ENCODE data around the gene SLC22A12.

Gene SLC22A12

DNA sequence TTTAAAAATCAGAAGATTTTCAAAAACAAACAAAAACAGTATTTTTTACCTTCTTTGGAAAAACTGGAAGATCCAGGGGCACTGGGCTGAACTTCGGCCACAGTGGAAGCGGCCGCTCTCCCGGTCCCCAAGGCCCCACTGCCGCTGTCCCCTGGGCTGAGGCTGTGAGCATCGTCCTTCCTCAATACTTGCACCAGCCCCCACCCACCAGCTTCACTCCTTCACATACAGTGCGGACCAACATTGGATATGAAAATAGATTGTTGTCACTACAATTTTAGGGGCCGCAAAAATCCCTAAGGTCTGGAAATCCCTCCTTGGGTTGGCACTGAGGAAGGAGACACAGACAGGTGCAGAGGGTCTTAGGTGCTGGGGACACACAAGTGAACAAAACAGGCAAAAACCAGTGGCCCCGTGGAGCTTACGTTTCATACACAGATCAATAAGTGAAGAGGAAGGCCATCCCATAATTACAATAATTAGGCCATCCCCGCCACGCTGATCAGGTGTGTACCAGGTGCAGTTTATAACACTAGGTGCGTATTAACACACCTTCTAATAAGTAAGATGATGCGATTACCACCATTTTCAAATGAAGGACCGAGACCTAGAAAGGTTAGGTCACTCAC lies 28.2 kb upstream of the SLC22A12 start:
- Histone ChIP-seq H3K23ac (ENCODE audit: low read depth, low read length, poor library complexity) (no peak overlapping the region), H2BK15ac (ENCODE audit: low read length) (no peak overlapping the region), H3K27me3 (ENCODE audit: control insufficient read depth in 3 of 3, insufficient read depth in 3 of 3, low read depth in 1 of 3, low read length in 3 of 3) (no peaks in the 10 kb centered on the region), H3K14ac (ENCODE audit: low read length) (no peak overlapping the region), H4K91ac (ENCODE audit: low read depth, low read length, poor library complexity) (no peak overlapping the region), H2BK12ac (ENCODE audit: low read length) (no peak overlapping the region), H3K9ac (ENCODE audit: low read depth, low read length, poor library complexity) (no peak overlapping the region), H2BK5ac (ENCODE audit: low read length) (no peak overlapping the region), H3K36me3 (replicated peaks in 1 of 2; ENCODE audit: control insufficient read depth in 2 of 2, insufficient read depth in 2 of 2, low read length in 2 of 2) (no peaks in the 10 kb centered on the region), H4K8ac (ENCODE audit: low read depth, low read length) (no peak overlapping the region), H3K4me1 (ENCODE audit: control insufficient read depth in 2 of 2, insufficient read depth in 1 of 2, low read depth in 1 of 2, low read length in 2 of 2) (peaks cover 20 to 43% of the 10 kb centered on the region in 2 donors), H2BK120ac (ENCODE audit: low read depth, low read length) (no peak overlapping the region), H3K4me3 (ENCODE audit: low read length in 2 of 2) (no peak overlapping the region), H3K4me2 (ENCODE audit: insufficient read depth, low read length, poor library complexity, severe bottlenecking) (no peak overlapping the region), H3K27ac (replicated peaks; ENCODE audit: low read length) (no peak overlapping the region), H2AFZ (ENCODE audit: low read length) (no peak overlapping the region), H3K4ac (ENCODE audit: low read length) (no peak overlapping the region), H2AK5ac (ENCODE audit: low read depth, low read length) (no peak overlapping the region), H3K9me3 (replicated peaks in 1 of 2; ENCODE audit: control insufficient read depth in 2 of 2, insufficient read depth in 1 of 2, low read depth in 1 of 2, low read length in 2 of 2) (no peaks in the 10 kb centered on the region), H3K18ac (ENCODE audit: low read length) (no peak overlapping the region), H3K79me1 (ENCODE audit: low read depth, low read length) (no peaks in the 10 kb centered on the region)
- DNase-seq (ENCODE audit: low spot score) = no peak
- WGBS, 2 donors (ENCODE audit: extremely low coverage in 2 of 2, insufficient read length in 2 of 2, insufficient replicate concordance in 1 of 2) = no CpG with 5 or more reads among the region's 15 CpGs

DNA sequence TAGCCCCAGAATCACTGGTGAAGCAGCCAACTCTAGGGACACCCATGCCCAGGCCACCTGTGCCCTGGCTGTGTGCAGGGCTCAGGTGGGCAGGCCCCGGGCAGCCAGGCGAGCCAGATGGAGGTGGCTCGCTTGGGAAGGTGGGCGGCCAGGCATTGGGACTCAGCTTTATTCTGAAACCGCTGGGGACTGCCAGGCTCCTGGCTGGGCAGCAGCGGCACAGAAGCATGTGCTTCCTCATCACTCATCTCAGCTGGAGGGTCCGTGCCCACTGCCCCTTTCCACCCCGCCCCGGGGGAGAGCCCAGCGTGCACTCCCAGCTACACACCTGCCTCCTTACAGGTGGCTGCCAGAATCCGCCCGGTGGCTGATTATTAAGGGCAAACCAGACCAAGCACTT lies 27.1 kb upstream of the SLC22A12 start:
- peaks cover 20 to 35% of the 10 kb centered on the region in 2 donors for H3K4me1 ChIP-seq (ENCODE audit: control insufficient read depth in 2 of 2, insufficient read depth in 1 of 2, low read depth in 1 of 2, low read length in 2 of 2)
- no CpG with 5 or more reads among the region's 12 CpGs for WGBS, 2 donors (ENCODE audit: extremely low coverage in 2 of 2, insufficient read length in 2 of 2, insufficient replicate concordance in 1 of 2)
- H2BK120ac ChIP-seq (ENCODE audit: low read depth, low read length) = no peak overlapping the region

DNA sequence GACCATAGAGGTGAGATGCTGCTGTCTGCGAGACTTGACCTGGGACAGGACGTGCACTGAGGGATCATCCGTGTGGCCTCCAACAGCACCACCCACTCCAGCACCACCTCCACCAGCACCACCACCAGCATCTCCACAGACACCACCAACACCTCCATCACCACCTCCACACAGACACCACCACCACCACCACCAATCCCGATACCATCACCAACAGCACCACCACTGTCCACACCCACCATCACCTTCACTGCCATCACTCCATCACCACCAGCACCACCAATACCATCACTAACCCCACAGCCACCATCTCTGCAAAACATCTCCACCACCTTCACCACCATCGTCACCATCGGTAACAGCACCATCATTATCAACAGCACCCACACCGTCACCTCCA lies 26.6 kb upstream of the SLC22A12 start:
- Histone ChIP-seq H3K4ac (ENCODE audit: low read length) (no peak overlapping the region), H2AK5ac (ENCODE audit: low read depth, low read length) (no peak overlapping the region), H3K4me1 (ENCODE audit: control insufficient read depth in 2 of 2, insufficient read depth in 1 of 2, low read depth in 1 of 2, low read length in 2 of 2) (peaks cover 20 to 34% of the 10 kb centered on the region in 2 donors), H3K4me3 (ENCODE audit: low read length in 2 of 2) (peak overlapping the region in 1 of 2 donors; percentile 41), H2AFZ (ENCODE audit: low read length) (no peak overlapping the region), H3K79me1 (ENCODE audit: low read depth, low read length) (no peaks in the 10 kb centered on the region), H4K91ac (ENCODE audit: low read depth, low read length, poor library complexity) (no peak overlapping the region), H2BK15ac (ENCODE audit: low read length) (peak overlapping the region; percentile 91), H3K18ac (ENCODE audit: low read length) (no peak overlapping the region), H3K9me3 (replicated peaks in 1 of 2; ENCODE audit: control insufficient read depth in 2 of 2, insufficient read depth in 1 of 2, low read depth in 1 of 2, low read length in 2 of 2) (no peaks in the 10 kb centered on the region), H3K27me3 (ENCODE audit: control insufficient read depth in 3 of 3, insufficient read depth in 3 of 3, low read depth in 1 of 3, low read length in 3 of 3) (no peaks in the 10 kb centered on the region), H3K23ac (ENCODE audit: low read depth, low read length, poor library complexity) (no peak overlapping the region), H3K36me3 (replicated peaks in 1 of 2; ENCODE audit: control insufficient read depth in 2 of 2, insufficient read depth in 2 of 2, low read length in 2 of 2) (no peaks in the 10 kb centered on the region), H2BK120ac (ENCODE audit: low read depth, low read length) (no peak overlapping the region), H3K14ac (ENCODE audit: low read length) (no peak overlapping the region), H2BK12ac (ENCODE audit: low read length) (peak overlapping the region; percentile 31), H4K8ac (ENCODE audit: low read depth, low read length) (no peak overlapping the region), H3K27ac (replicated peaks; ENCODE audit: low read length) (no peak overlapping the region), H3K4me2 (ENCODE audit: insufficient read depth, low read length, poor library complexity, severe bottlenecking) (no peak overlapping the region), H3K9ac (ENCODE audit: low read depth, low read length, poor library complexity) (peak overlapping the region; percentile 53), H2BK5ac (ENCODE audit: low read length) (no peak overlapping the region)
- no peak for DNase-seq (ENCODE audit: low spot score)
- 100% methylated on average over 2 of the region's 7 CpGs; no CpG with 5 or more reads in 1 of the 2 donors for WGBS, 2 donors (ENCODE audit: extremely low coverage in 2 of 2, insufficient read length in 2 of 2, insufficient replicate concordance in 1 of 2)

More for the DNA sequence above, 27.1 kb upstream of the SLC22A12 start:
- H3K27ac ChIP-seq (replicated peaks; ENCODE audit: low read length) = no peak overlapping the region
- no peak overlapping the region for H4K91ac ChIP-seq (ENCODE audit: low read depth, low read length, poor library complexity)
- no peak overlapping the region for H3K23ac ChIP-seq (ENCODE audit: low read depth, low read length, poor library complexity)
- no peaks in the 10 kb centered on the region for H3K9me3 ChIP-seq (replicated peaks in 1 of 2; ENCODE audit: control insufficient read depth in 2 of 2, insufficient read depth in 1 of 2, low read depth in 1 of 2, low read length in 2 of 2)
- no peak overlapping the region for H3K4me2 ChIP-seq (ENCODE audit: insufficient read depth, low read length, poor library complexity, severe bottlenecking)
- H3K9ac ChIP-seq (ENCODE audit: low read depth, low read length, poor library complexity) = no peak overlapping the region
- H3K27me3 ChIP-seq (ENCODE audit: control insufficient read depth in 3 of 3, insufficient read depth in 3 of 3, low read depth in 1 of 3, low read length in 3 of 3) = no peaks in the 10 kb centered on the region
- no peak overlapping the region for H3K14ac ChIP-seq (ENCODE audit: low read length)
- H3K18ac ChIP-seq (ENCODE audit: low read length) = no peak overlapping the region
- no peak for DNase-seq (ENCODE audit: low spot score)
- peak overlapping the region; percentile 30 for H2BK12ac ChIP-seq (ENCODE audit: low read length)
- peak overlapping the region; percentile 6 for H2AK5ac ChIP-seq (ENCODE audit: low read depth, low read length)
- H2BK15ac ChIP-seq (ENCODE audit: low read length) = no peak overlapping the region
- H3K36me3 ChIP-seq (replicated peaks in 1 of 2; ENCODE audit: control insufficient read depth in 2 of 2, insufficient read depth in 2 of 2, low read length in 2 of 2) = no peaks in the 10 kb centered on the region
- no peak overlapping the region for H3K4ac ChIP-seq (ENCODE audit: low read length)
- no peak overlapping the region for H2BK5ac ChIP-seq (ENCODE audit: low read length)
- H4K8ac ChIP-seq (ENCODE audit: low read depth, low read length) = no peak overlapping the region
- H3K4me3 ChIP-seq (ENCODE audit: low read length in 2 of 2) = no peak overlapping the region
- no peak overlapping the region for H2AFZ ChIP-seq (ENCODE audit: low read length)
- H3K79me1 ChIP-seq (ENCODE audit: low read depth, low read length) = no peaks in the 10 kb centered on the region

DNA sequence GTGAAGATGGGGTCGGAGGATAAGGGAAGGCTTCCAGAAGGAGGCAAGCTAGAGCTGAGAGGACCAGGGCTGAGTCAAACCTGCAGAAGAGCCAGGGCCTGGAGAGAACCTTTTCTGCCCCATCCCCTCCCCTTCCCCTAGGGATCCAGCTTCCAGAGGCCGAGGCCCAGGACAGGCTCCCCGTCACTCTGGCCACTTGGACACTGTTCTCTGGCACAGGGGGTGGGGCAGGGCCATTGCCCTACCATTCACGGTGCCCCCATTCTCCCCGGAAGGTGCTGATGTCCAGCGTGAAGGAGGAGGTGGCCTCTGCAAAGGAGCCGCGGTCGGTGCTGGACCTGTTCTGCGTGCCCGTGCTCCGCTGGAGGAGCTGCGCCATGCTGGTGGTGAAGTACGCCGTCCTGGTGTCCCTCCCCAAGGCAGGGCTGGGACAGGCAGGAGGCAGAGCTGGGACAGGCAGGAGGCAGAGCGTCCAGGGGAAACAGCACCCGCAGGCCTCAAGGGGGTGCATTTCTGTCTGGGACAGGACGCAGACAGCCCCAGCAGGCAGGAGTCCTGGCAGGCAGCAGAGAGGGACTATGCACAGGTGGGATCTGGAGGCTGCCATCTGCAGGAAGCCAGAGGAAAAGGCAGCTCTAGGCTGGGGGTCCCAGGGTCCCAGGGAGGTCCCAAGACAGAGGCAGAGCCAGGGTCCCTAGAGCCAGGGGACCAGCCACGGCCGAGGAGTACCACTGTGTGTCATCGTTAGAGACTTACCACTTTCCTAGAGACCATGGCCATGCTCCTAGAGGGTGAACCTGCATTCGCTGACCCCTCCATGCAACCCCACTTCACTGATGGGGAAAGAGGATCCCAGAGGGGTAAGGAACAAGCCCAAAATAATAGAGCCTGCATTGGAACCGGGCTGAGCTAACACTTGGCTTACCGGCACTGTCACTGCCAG lies 25.8 kb upstream of the SLC22A12 start:
- peak overlapping the region; percentile 96 for H2BK12ac ChIP-seq (ENCODE audit: low read length)
- no peaks in the 10 kb centered on the region for H3K27me3 ChIP-seq (ENCODE audit: control insufficient read depth in 3 of 3, insufficient read depth in 3 of 3, low read depth in 1 of 3, low read length in 3 of 3)
- no peaks in the 10 kb centered on the region for H3K36me3 ChIP-seq (replicated peaks in 1 of 2; ENCODE audit: control insufficient read depth in 2 of 2, insufficient read depth in 2 of 2, low read length in 2 of 2)
- no peak for DNase-seq (ENCODE audit: low spot score)
- H4K91ac ChIP-seq (ENCODE audit: low read depth, low read length, poor library complexity) = peak overlapping the region; percentile 13
- H3K79me1 ChIP-seq (ENCODE audit: low read depth, low read length) = no peaks in the 10 kb centered on the region
- H4K8ac ChIP-seq (ENCODE audit: low read depth, low read length) = peak overlapping the region; percentile 98
- H3K14ac ChIP-seq (ENCODE audit: low read length) = peak overlapping the region; percentile 73
- H3K4me1 ChIP-seq (ENCODE audit: control insufficient read depth in 2 of 2, insufficient read depth in 1 of 2, low read depth in 1 of 2, low read length in 2 of 2) = peaks cover 15 to 26% of the 10 kb centered on the region in 2 donors
- peak overlapping the region; percentile 95 for H3K18ac ChIP-seq (ENCODE audit: low read length)
- peak overlapping the region; percentile 93 for H3K4ac ChIP-seq (ENCODE audit: low read length)
- H3K23ac ChIP-seq (ENCODE audit: low read depth, low read length, poor library complexity) = peak overlapping the region; percentile 69
- no peak overlapping the region for H2BK120ac ChIP-seq (ENCODE audit: low read depth, low read length)
- WGBS, 2 donors (ENCODE audit: extremely low coverage in 2 of 2, insufficient read length in 2 of 2, insufficient replicate concordance in 1 of 2) = no CpG with 5 or more reads among the region's 24 CpGs
- H3K4me2 ChIP-seq (ENCODE audit: insufficient read depth, low read length, poor library complexity, severe bottlenecking) = no peak overlapping the region
- H3K27ac ChIP-seq (replicated peaks; ENCODE audit: low read length) = peak overlapping the region; percentile 42
- H2BK5ac ChIP-seq (ENCODE audit: low read length) = peak overlapping the region; percentile 61
- no peak overlapping the region for H2AFZ ChIP-seq (ENCODE audit: low read length)
- H3K9ac ChIP-seq (ENCODE audit: low read depth, low read length, poor library complexity) = peak overlapping the region; percentile 76
- no peak overlapping the region for H3K4me3 ChIP-seq (ENCODE audit: low read length in 2 of 2)
- H3K9me3 ChIP-seq (replicated peaks in 1 of 2; ENCODE audit: control insufficient read depth in 2 of 2, insufficient read depth in 1 of 2, low read depth in 1 of 2, low read length in 2 of 2) = no peaks in the 10 kb centered on the region
- peak overlapping the region; percentile 91 for H2BK15ac ChIP-seq (ENCODE audit: low read length)
- H2AK5ac ChIP-seq (ENCODE audit: low read depth, low read length) = peak overlapping the region; percentile 97
